Mammary epithelial cell (primary cell): ENCODE results near the gene MS4A7.

Source experiments
- CTCF ChIP-seq, 2 donors: IDR thresholded peaks in 1 of 2; conservative IDR thresholded peaks in 1 of 2; 2 replicates each; pipeline ENCODE4 v1.5.1; 2011 to 2012; ENCODE audit warnings: inconsistent platforms in 2 of 2, low read length in 2 of 2, mild to moderate bottlenecking in 2 of 2, control low read depth in 1 of 2, low read depth in 1 of 2; ENCODE audit not compliant: insufficient read depth in 1 of 2; ENCODE audit errors: extremely low read depth in 1 of 2
- EZH2 ChIP-seq: IDR thresholded peaks from 2 replicates; pipeline ENCODE4 v1.6.1; 2012; ENCODE audit warnings: low read length, inconsistent platforms, borderline replicate concordance

- TF ChIP-seq CTCF (conservative IDR thresholded peaks at IDR 0.05 in 1 of 2, IDR thresholded peaks at IDR 0.05 in 1 of 2; ENCODE audit: extremely low read depth in 1 of 2, insufficient read depth in 1 of 2, low read depth in 1 of 2, low read length in 2 of 2) (no peak), EZH2 (no peak)
These were observed 20.6 kb upstream of the MS4A7 start for GRCh38 chr11:60357771-60358170.
